WI38 (cell line): ENCODE data around the gene SGCD.

ENCODE experiments used
- H3K4me3 ChIP-seq: 2 replicates; pipeline ENCODE4 v1.5.1; 2011; ENCODE audit warnings: low read depth, mild to moderate bottlenecking, control low read depth, low read length
- CTCF ChIP-seq: IDR thresholded peaks from 2 replicates; pipeline ENCODE4 v1.5.1; 2012; ENCODE audit warnings: low read depth, mild to moderate bottlenecking, control low read depth, low read length

Gene SGCD

GRCh38 chr5:156477196-156477595, 150.2 kb downstream of the SGCD start:
- no peak for TF ChIP-seq CTCF

GRCh38 chr5:156479849-156480248, 152.9 kb downstream of the SGCD start:
- no peak for TF ChIP-seq CTCF
- no peak overlapping the region for H3K4me3 ChIP-seq

More at GRCh38 chr5:156477196-156477595, 150.2 kb downstream of the SGCD start:
- no peak overlapping the region for H3K4me3 ChIP-seq

GRCh38 chr5:156481741-156482140, 154.8 kb downstream of the SGCD start:
- H3K4me3 ChIP-seq: no peak overlapping the region
- no peak for TF ChIP-seq CTCF

GRCh38 chr5:156482818-156483217, 155.9 kb downstream of the SGCD start:
- H3K4me3 ChIP-seq: no peak overlapping the region
- TF ChIP-seq CTCF: no peak

- no peak overlapping the region for H3K4me3 ChIP-seq
- TF ChIP-seq CTCF: no peak
Measured at GRCh38 chr5:156486394-156487238, 159.7 kb downstream of the SGCD start.

GRCh38 chr5:156491766-156492165, 164.8 kb downstream of the SGCD start:
- H3K4me3 ChIP-seq: no peak overlapping the region
- no peak for TF ChIP-seq CTCF

- H3K4me3 ChIP-seq: no peak overlapping the region
Measured at GRCh38 chr5:156496291-156496690, 169.3 kb downstream of the SGCD start.

More at GRCh38 chr5:156496291-156496690, 169.3 kb downstream of the SGCD start:
- TF ChIP-seq CTCF: no peak
